ENCODE measurements around the gene COQ9.

DNA sequence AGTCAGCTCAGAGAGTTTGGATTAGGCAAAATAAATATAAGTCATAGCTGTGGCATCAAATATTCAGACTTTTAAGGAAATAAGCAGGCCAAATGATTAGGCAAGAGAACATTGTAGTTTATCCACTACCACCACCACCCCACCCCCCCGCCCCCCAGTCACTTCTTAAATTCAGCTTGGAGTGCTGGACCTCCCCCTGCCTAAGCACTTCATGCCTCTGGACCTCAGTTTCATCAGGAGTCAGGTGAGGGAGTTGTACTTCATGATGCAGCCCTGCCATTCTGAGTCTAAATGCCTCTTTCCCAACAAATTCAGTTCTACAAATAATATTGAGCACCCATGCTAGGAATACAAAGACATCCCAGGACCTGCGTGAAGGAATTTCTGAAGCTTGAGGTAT is 17.2 kb downstream of the COQ9 start:
- TF ChIP-seq, protein P1, sequence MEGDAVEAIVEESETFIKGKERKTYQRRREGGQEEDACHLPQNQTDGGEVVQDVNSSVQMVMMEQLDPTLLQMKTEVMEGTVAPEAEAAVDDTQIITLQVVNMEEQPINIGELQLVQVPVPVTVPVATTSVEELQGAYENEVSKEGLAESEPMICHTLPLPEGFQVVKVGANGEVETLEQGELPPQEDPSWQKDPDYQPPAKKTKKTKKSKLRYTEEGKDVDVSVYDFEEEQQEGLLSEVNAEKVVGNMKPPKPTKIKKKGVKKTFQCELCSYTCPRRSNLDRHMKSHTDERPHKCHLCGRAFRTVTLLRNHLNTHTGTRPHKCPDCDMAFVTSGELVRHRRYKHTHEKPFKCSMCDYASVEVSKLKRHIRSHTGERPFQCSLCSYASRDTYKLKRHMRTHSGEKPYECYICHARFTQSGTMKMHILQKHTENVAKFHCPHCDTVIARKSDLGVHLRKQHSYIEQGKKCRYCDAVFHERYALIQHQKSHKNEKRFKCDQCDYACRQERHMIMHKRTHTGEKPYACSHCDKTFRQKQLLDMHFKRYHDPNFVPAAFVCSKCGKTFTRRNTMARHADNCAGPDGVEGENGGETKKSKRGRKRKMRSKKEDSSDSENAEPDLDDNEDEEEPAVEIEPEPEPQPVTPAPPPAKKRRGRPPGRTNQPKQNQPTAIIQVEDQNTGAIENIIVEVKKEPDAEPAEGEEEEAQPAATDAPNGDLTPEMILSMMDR (IDR thresholded peaks at IDR 0.05) = no peak
- no peak for TF ChIP-seq POLR2A (IDR thresholded peaks at IDR 0.05)
- TF ChIP-seq EP300 (IDR thresholded peaks at IDR 0.05; ENCODE audit: low read depth) = no peak

Measured in transverse colon (tissue), 3 donors.